IPS DF 6.9 (cell line): ENCODE results near the gene MMP27.

Source experiments
- DNase-seq: peaks from one replicate; pipeline ENCODE4 v3.0.0-alpha.2; 2013; ENCODE audit warnings: low read depth, low spot score
- H3K27ac ChIP-seq: one replicate; pipeline ENCODE4 v1.5.1; 2013; ENCODE audit warnings: low read length, control low read depth
- H3K27me3 ChIP-seq: 2 replicates; pipeline ENCODE4 v1.6.1; 2013; ENCODE audit warnings: mild to moderate bottlenecking, low read length; ENCODE audit not compliant: control insufficient read depth, insufficient read depth
- H3K36me3 ChIP-seq: 2 replicates; pipeline ENCODE4 v1.6.1; 2013; ENCODE audit warnings: low read length; ENCODE audit not compliant: control insufficient read depth, insufficient read depth
- H3K4me1 ChIP-seq: 2 replicates; pipeline ENCODE4 v1.6.1; 2013; ENCODE audit warnings: low read length; ENCODE audit not compliant: control insufficient read depth, insufficient read depth
- H3K4me3 ChIP-seq: 2 replicates; pipeline ENCODE4 v1.5.1; 2013; ENCODE audit warnings: mild to moderate bottlenecking, low read length
- H3K9me3 ChIP-seq: 2 replicates; pipeline ENCODE4 v1.6.1; 2013; ENCODE audit warnings: low read length, inconsistent platforms; ENCODE audit not compliant: control insufficient read depth, insufficient read depth
- whole genome bisulfite sequencing: extraction: QIAGEN DNeasy Blood & Tissue Kit; methylation state at CpG from one replicate; pipeline ENCODE4 v1.1.7; 2013; ENCODE audit warnings: mixed read lengths, missing lambda C conversion rate; ENCODE audit not compliant: insufficient read length, insufficient coverage; 5-methylcytosine and 5-hydroxymethylcytosine counted together

The MMP27 gene

GRCh38 chr11:102661040-102661439 is 44.5 kb downstream of the MMP27 start:
- H3K9me3 ChIP-seq: no peaks in the 10 kb centered on the region; the same call in 1 of the 2 replicates
- H3K4me1 ChIP-seq: no peaks in the 10 kb centered on the region
- H3K27me3 ChIP-seq: no peaks in the 10 kb centered on the region
- no peak overlapping the region for H3K27ac ChIP-seq
- H3K36me3 ChIP-seq: no peaks in the 10 kb centered on the region
- WGBS: no CpG with 5 or more reads among the region's 4 CpGs
- DNase-seq: no peak
- H3K4me3 ChIP-seq: no peak overlapping the region

- no CpG with 5 or more reads among the region's 1 CpG for WGBS
- no peak overlapping the region for H3K4me3 ChIP-seq
- no peaks in the 10 kb centered on the region for H3K4me1 ChIP-seq
- H3K27me3 ChIP-seq: no peaks in the 10 kb centered on the region
- no peak for DNase-seq
- no peaks in the 10 kb centered on the region for H3K36me3 ChIP-seq
- no peak overlapping the region for H3K27ac ChIP-seq
- H3K9me3 ChIP-seq: no peaks in the 10 kb centered on the region
Measured at GRCh38 chr11:102656528-102656927, 49.0 kb downstream of the MMP27 start.

GRCh38 chr11:102655547-102655946 is 50.0 kb downstream of the MMP27 start:
- DNase-seq: no peak
- Histone ChIP-seq H3K27ac (no peak overlapping the region), H3K36me3 (no peaks in the 10 kb centered on the region), H3K9me3 (no peaks in the 10 kb centered on the region), H3K4me1 (no peaks in the 10 kb centered on the region), H3K4me3 (no peak overlapping the region), H3K27me3 (no peaks in the 10 kb centered on the region)
- WGBS: no CpG with 5 or more reads among the region's 2 CpGs

- H3K27ac ChIP-seq: no peak overlapping the region
- no peaks in the 10 kb centered on the region for H3K36me3 ChIP-seq
- H3K4me1 ChIP-seq: no peaks in the 10 kb centered on the region
- H3K4me3 ChIP-seq: no peak overlapping the region
- H3K9me3 ChIP-seq: no peaks in the 10 kb centered on the region
- DNase-seq: no peak
- no CpG with 5 or more reads among the region's 1 CpG for WGBS
- no peaks in the 10 kb centered on the region for H3K27me3 ChIP-seq
Measured at GRCh38 chr11:102654761-102655160, 50.8 kb downstream of the MMP27 start.

- Histone ChIP-seq H3K36me3 (no peaks in the 10 kb centered on the region), H3K4me1 (no peaks in the 10 kb centered on the region), H3K4me3 (no peak overlapping the region), H3K9me3 (no peaks in the 10 kb centered on the region), H3K27ac (no peak overlapping the region), H3K27me3 (no peaks in the 10 kb centered on the region)
- no peak for DNase-seq
- WGBS: no CpG with 5 or more reads among the region's 16 CpGs
Measured at GRCh38 chr11:102653744-102654291, 51.8 kb downstream of the MMP27 start.

- Histone ChIP-seq H3K4me1 (no peaks in the 10 kb centered on the region), H3K27me3 (no peaks in the 10 kb centered on the region), H3K27ac (no peak overlapping the region), H3K4me3 (no peak overlapping the region), H3K9me3 (no peaks in the 10 kb centered on the region), H3K36me3 (no peaks in the 10 kb centered on the region)
- no peak for DNase-seq
Measured at GRCh38 chr11:102647430-102647829, 58.1 kb downstream of the MMP27 start.

- no peaks in the 10 kb centered on the region for H3K36me3 ChIP-seq
- no peaks in the 10 kb centered on the region for H3K4me1 ChIP-seq
- H3K27me3 ChIP-seq: no peaks in the 10 kb centered on the region
- H3K27ac ChIP-seq: no peak overlapping the region
- no peak for DNase-seq
- no CpG with 5 or more reads among the region's 4 CpGs for WGBS
- H3K9me3 ChIP-seq: no peaks in the 10 kb centered on the region
- no peak overlapping the region for H3K4me3 ChIP-seq
Measured at GRCh38 chr11:102643941-102644340, 61.6 kb downstream of the MMP27 start.
